HL-60/S4 (cell line): ENCODE data around the gene LRRC23.
"Not testable (repeated sequence)": the region's sequence is repeated elsewhere in the genome, so short reads cannot be mapped to it uniquely, and the experiment has no call there.

ENCODE experiments used
- in situ Hi-C: fragments of 300-500 bp; cut with MboI; formaldehyde crosslinking; loops from 2 replicates; pipeline ENCODE4 v1.14.3; 2022; ENCODE audit warnings: low sequenced_read_pairs

Gene LRRC23

GRCh38 chr12:6872073-6873048 is 32.3 kb upstream of the LRRC23 start:
- in situ Hi-C loops, result no loop called here

- in situ Hi-C loops, result no loop called here
Measured at GRCh38 chr12:6873094-6874014, 31.3 kb upstream of the LRRC23 start, which contains the start of gene SPSB2. SPSB2 (minus strand) TSS chr12:6873303; CDS start chr12:6872901, 402 bp downstream.

GRCh38 chr12:6874015-6874368 is 30.6 kb upstream of the LRRC23 start:
- in situ Hi-C loops, result not testable (repeated sequence)

- in situ Hi-C loops, result not testable (repeated sequence)
Measured at GRCh38 chr12:6879824-6880223, 24.8 kb upstream of the LRRC23 start.

- in situ Hi-C loops, result no loop called here
Measured at GRCh38 chr12:6883252-6883651, 21.4 kb upstream of the LRRC23 start.

GRCh38 chr12:6883683-6884082 is 20.9 kb upstream of the LRRC23 start:
- in situ Hi-C loops, result no loop called here

GRCh38 chr12:6884539-6884938 is 20.1 kb upstream of the LRRC23 start:
- in situ Hi-C loops, result no loop called here

GRCh38 chr12:6886206-6886999 is 18.2 kb upstream of the LRRC23 start:
- in situ Hi-C loops, result not testable (repeated sequence)

GRCh38 chr12:6887460-6887859 is 17.2 kb upstream of the LRRC23 start:
- in situ Hi-C loops, result no loop called here

- in situ Hi-C loops, result no loop called here
Measured at GRCh38 chr12:6888360-6888759, 16.3 kb upstream of the LRRC23 start.

- in situ Hi-C loops, result not testable (repeated sequence)
Measured at GRCh38 chr12:6888794-6889193, 15.8 kb upstream of the LRRC23 start.

- in situ Hi-C loops, result not testable (repeated sequence)
Measured at GRCh38 chr12:6889775-6890573, 14.6 kb upstream of the LRRC23 start.

- in situ Hi-C loops, result no loop called here
Measured at GRCh38 chr12:6890789-6891645, 13.6 kb upstream of the LRRC23 start.

- in situ Hi-C loops, result no loop called here
Measured at GRCh38 chr12:6891646-6892001, 13.0 kb upstream of the LRRC23 start.

- in situ Hi-C loops, result not testable (repeated sequence)
Measured at GRCh38 chr12:6892683-6893082, 11.9 kb upstream of the LRRC23 start.

GRCh38 chr12:6894321-6894720 is 10.3 kb upstream of the LRRC23 start:
- in situ Hi-C loops, result no loop called here

GRCh38 chr12:6896846-6897435 is 7.7 kb upstream of the LRRC23 start:
- in situ Hi-C loops, result no loop called here

GRCh38 chr12:6899427-6899826 is 5.2 kb upstream of the LRRC23 start:
- in situ Hi-C loops, result no loop called here
